Thyroid gland (tissue), 4 donors: ENCODE data around the gene BCL2L11.

Source experiments
- CTCF ChIP-seq, 6 experiments: fragments of 200-600 bp in 3 of 6; fragments of 450-650 bp in 3 of 6; sonication (generic) in 3 of 6; IDR thresholded peaks; one replicate each; pipeline ENCODE4 v1.5.1; 2016 to 2019; ENCODE audit warnings: antibody characterized with exemption in 6 of 6, mild to moderate bottlenecking in 2 of 6, inconsistent platforms in 1 of 6, moderate library complexity in 1 of 6
- POLR2A ChIP-seq, 2 donors: fragments of 450-650 bp; IDR thresholded peaks; one replicate each; pipeline ENCODE4 v1.6.1; 2017; ENCODE audit warnings: antibody characterized with exemption in 2 of 2, mild to moderate bottlenecking in 2 of 2, moderate library complexity in 1 of 2

GRCh38 chr2:111106706-111107105, 14.0 kb upstream of the BCL2L11 start:
- TF ChIP-seq CTCF (IDR thresholded peaks at IDR 0.05): no peak
- no peak for TF ChIP-seq POLR2A (IDR thresholded peaks at IDR 0.05)
